NT2/D1 (cell line): Measurements from ENCODE around the gene OTOG.

Experiments
- SUZ12 ChIP-seq: IDR thresholded peaks from 2 replicates; pipeline ENCODE4 v1.6.1; 2011; ENCODE audit not compliant: insufficient read length, insufficient read depth; ENCODE audit errors: extremely low read depth
- YY1 ChIP-seq: IDR thresholded peaks from 2 replicates; pipeline ENCODE4 v1.6.1; 2011; ENCODE audit not compliant: insufficient read length, insufficient read depth

DNA sequence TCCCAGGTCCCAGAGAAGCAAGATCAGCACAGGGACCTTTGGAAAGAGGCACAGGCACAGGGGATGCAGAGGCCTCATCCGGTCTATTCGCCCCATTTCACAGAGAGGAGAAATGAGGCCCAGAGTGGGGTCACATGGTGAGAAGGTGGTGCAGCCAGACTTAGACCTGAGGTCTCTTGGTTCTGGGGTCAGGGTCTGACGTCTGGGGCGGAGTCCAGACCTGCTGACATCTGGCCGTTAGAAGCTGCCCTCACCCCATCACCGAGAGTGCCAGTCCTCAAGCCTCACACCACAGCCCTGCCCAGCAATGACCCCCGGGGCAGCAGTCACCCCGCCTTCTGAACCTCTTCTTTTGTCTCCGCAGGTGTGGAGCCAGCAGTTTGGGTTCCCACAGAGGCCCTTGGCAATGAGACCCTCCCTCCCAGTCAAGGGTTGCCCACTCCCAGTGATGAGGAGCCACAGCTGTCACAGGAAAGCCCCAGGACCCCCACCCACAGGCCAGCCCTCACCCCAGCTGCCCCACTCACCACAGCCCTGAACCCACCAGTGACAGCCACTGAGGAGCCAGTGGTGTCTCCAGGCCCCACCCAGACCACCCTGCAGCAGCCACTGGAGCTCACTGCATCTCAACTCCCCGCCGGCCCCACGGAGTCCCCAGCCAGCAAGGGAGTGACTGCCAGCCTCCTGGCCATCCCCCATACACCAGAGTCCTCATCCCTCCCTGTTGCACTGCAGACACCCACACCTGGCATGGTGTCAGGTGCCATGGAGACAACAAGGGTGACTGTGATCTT is 62.4 kb downstream of the OTOG start:
- TF ChIP-seq YY1 = no peak
- no peak for TF ChIP-seq SUZ12
